K562 (cell line): ENCODE results near the gene PSMA5. TPM values are rescaled to one million over a fixed set of nuclear protein-coding genes. Genes with fewer than 3 reads are reported as not detected.
A peak's percentile ranks its signal among the peaks of the same experiment; 100 is the strongest.

Experiments used
- ATF4 ChIP-seq: fragments of 450-650 bp; formaldehyde crosslinking; IDR thresholded peaks from 2 replicates; pipeline ENCODE4 v1.4.0; 2022; ENCODE audit warnings: mild to moderate bottlenecking, moderate library complexity
- CHD1 ChIP-seq: fragments of 200-600 bp; sonication (generic); IDR thresholded peaks from one replicate; pipeline ENCODE4 v1.6.1; 2012; ENCODE audit warnings: mild to moderate bottlenecking, moderate library complexity, low read length, inconsistent platforms
- CREB1 ChIP-seq, 2 experiments: sonication (generic) in 1 of 2; formaldehyde crosslinking in 1 of 2; IDR thresholded peaks; 2 replicates each; pipeline versions ENCODE4 v1.6.1 to v1.8.0; 2012 to 2022; ENCODE audit warnings: inconsistent platforms in 1 of 2, mild to moderate bottlenecking in 1 of 2, missing genetic modification reagents in 1 of 2, moderate library complexity in 1 of 2
- CUX1 ChIP-seq: fragments of 200-800 bp; sonication (Bioruptor generic); IDR thresholded peaks from 2 replicates; pipeline ENCODE4 v1.6.1; 2016; ENCODE audit warnings: missing genetic modification characterization, missing compliant biosample characterization
- FOXK2 ChIP-seq, 2 experiments: fragments of 450-650 bp; IDR thresholded peaks in 1 of 2; conservative IDR thresholded peaks in 1 of 2; 2 replicates each; pipeline ENCODE4 v1.6.1; 2016; ENCODE audit warnings: low read depth in 2 of 2, mild to moderate bottlenecking in 1 of 2
- GTF2A2 ChIP-seq: IDR thresholded peaks from 2 replicates; pipeline ENCODE4 v1.6.1; 2016; ENCODE audit warnings: mild to moderate bottlenecking, missing genetic modification characterization, missing compliant biosample characterization
- NRF1 ChIP-seq, 2 experiments: fragments of 450-650 bp; IDR thresholded peaks in 1 of 2; conservative IDR thresholded peaks in 1 of 2; 2 replicates each; pipeline ENCODE4 v1.6.1; 2014; ENCODE audit warnings: mild to moderate bottlenecking in 2 of 2
- OTX1 ChIP-seq: fragments of 450-650 bp; formaldehyde crosslinking; IDR thresholded peaks from 2 replicates; pipeline ENCODE4 v1.4.0; 2022; ENCODE audit warnings: mild to moderate bottlenecking
- SMARCB1 ChIP-seq: IDR thresholded peaks from 2 replicates; pipeline ENCODE4 v1.6.1; 2011; ENCODE audit warnings: improper control_type of control experiment, low read depth; ENCODE audit not compliant: insufficient read length
- SPI1 ChIP-seq: IDR thresholded peaks from 2 replicates; pipeline ENCODE4 v1.6.1; 2011; ENCODE audit warnings: low read depth, low read length, control low read depth, borderline replicate concordance
- TRIM28 ChIP-seq: fragments of 450-650 bp; IDR thresholded peaks from 2 replicates; pipeline ENCODE4 v1.6.1; 2017
- ZNF280B ChIP-seq: fragments of 250-450 bp; sonication (Bioruptor Pico); IDR thresholded peaks from 2 replicates; pipeline ENCODE4 v1.5.1; 2021; ENCODE audit warnings: mild to moderate bottlenecking
- ZNF639 ChIP-seq, 2 experiments: fragments of 200-800 bp in 1 of 2; sonication (Bioruptor generic) in 1 of 2; sonication (generic) in 1 of 2; formaldehyde crosslinking in 1 of 2; IDR thresholded peaks in 1 of 2; conservative IDR thresholded peaks in 1 of 2; 2 replicates each; pipeline versions ENCODE4 v1.5.0 to v1.6.1; 2016 to 2020; ENCODE audit warnings: missing compliant biosample characterization in 1 of 2, missing genetic modification characterization in 1 of 2, missing genetic modification reagents in 1 of 2
- ZNF655 ChIP-seq: fragments of 250-450 bp; sonication (Bioruptor Pico); IDR thresholded peaks from 2 replicates; pipeline ENCODE4 v1.5.0; 2021
- polyA plus RNA-seq, 8 experiments: library from polyadenylated mRNA; depleted of rRNA in 4 of 8; stranded (reverse) in 5 of 8; unstranded in 3 of 8; fragments of >200 nt; fragmentation: Nextera tagmentation in 2 of 8; fragmentation: Illumina TruSeq in 1 of 8; extraction: Ambion mirVana in 2 of 8; extraction: Trizol in 1 of 8; gene quantifications; 2 replicates each; pipeline versions ENCODE4 v1.2.1 to v1.2.3, GENCODE V29; 2011 to 2014; ENCODE audit warnings: inconsistent platforms in 1 of 8, missing spikeins in 1 of 8
- total RNA-seq, 7 experiments: library from RNA; depleted of rRNA in 6 of 7; stranded (reverse); fragments of >200 nt in 6 of 7; fragmentation: Illumina TruSeq in 2 of 7; extraction: Trizol in 2 of 7; gene quantifications; 2 replicates each; pipeline versions ENCODE4 v1.2.1 to v1.2.3, GENCODE V29; 2011 to 2021; ENCODE audit warnings: low replicate concordance in 1 of 7

Gene PSMA5
- total and polyA plus RNA-seq, 9 of the 15 experiments (the other 6 are each of a cell fraction or from before 2014, with no cell fraction given), result 82.6 to 542 (median 287) TPM

GRCh38 chr1:109396871-109397580, 29.2 kb downstream of the PSMA5 start (continued):
- TF ChIP-seq ZNF280B (CRISPR knock-in tag) (no peak), OTX1 (CRISPR knock-in tag) (no peak), ATF4 (no peak), SPI1 (no peak), ZNF655 (CRISPR knock-in tag) (no peak), CHD1 (peak; percentile 55), SMARCB1 (no peak), CUX1 (CRISPR knock-in tag) (no peak), FOXK2 (conservative IDR thresholded peaks at IDR 0.05 in 1 of 2, IDR thresholded peaks at IDR 0.05 in 1 of 2; ENCODE audit: low read depth in 2 of 2) (0 out of 4 replicates have a peak, but pooled peaks of 1 of the 2 experiments have one; percentile 5), GTF2A2 (tag) (0 out of 2 replicates have a peak, but pooled peaks have one; percentile 33), TRIM28 (no peak), CREB1 (IDR thresholded peaks at IDR 0.05) (no peak), CREB1 (CRISPR knock-in tag; IDR thresholded peaks at IDR 0.05) (0 out of 2 replicates have a peak, but pooled peaks have one; percentile 29), ZNF639 (CRISPR knock-in tag; conservative IDR thresholded peaks at IDR 0.05 in 1 of 2, IDR thresholded peaks at IDR 0.05 in 1 of 2) (0 out of 4 replicates have a peak, but pooled peaks of 1 of the 2 experiments have one; percentile 5), NRF1 (conservative IDR thresholded peaks at IDR 0.05 in 1 of 2, IDR thresholded peaks at IDR 0.05 in 1 of 2) (peak; percentile 76 to 81)
